ENCODE measurements around the gene S1PR4.
A peak's percentile ranks its signal among the peaks of the same experiment; 100 is the strongest.
"Not testable (repeated sequence)": the region's sequence is repeated elsewhere in the genome, so short reads cannot be mapped to it uniquely, and the experiment has no call there.

S1PR4 gene

DNA sequence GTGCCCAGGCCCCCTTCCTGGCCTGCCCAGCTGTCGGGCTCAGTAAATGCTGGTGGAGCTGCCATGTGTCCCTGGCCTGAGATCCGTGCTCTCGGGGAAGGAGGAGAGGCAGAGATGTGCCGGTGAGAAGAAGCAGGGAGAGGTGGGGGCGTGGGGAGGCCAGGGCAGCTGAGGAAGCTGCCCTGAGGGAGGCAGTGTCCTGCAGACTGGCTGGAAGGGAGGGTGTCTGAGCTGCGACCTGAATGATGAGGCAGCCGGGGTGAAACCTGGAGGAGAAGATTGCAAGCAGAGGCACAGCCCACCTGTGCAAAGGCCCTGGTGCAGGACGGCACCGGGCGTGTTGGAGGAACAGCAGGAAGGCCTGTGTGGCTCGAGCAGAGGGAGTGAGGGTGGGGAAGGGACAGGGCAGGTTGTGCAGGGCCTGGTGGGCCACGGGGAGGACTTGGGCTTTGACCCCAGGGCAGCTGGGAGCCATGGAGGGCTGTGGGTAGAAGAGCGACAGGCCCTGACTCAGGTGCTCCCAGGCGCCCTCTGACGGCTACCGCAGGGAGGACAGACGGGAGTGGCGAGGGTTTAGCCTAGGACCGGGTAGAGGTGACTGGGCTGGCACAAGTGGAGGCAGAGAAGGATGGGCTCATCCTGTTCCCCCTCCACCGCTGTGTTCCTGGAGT, 31.9 kb downstream of the S1PR4 start:
- Histone ChIP-seq H3K27ac (no peak overlapping the region), H3K9me3 (ENCODE audit: severe bottlenecking) (no peaks in the 10 kb centered on the region), H3K36me3 (peaks cover 24% of the 10 kb centered on the region), H3K27me3 (ENCODE audit: insufficient read depth, low read depth, severe bottlenecking) (no peaks in the 10 kb centered on the region), H3K4me3 (ENCODE audit: low read depth, low read length) (no peak overlapping the region)
- TF ChIP-seq, protein P1, sequence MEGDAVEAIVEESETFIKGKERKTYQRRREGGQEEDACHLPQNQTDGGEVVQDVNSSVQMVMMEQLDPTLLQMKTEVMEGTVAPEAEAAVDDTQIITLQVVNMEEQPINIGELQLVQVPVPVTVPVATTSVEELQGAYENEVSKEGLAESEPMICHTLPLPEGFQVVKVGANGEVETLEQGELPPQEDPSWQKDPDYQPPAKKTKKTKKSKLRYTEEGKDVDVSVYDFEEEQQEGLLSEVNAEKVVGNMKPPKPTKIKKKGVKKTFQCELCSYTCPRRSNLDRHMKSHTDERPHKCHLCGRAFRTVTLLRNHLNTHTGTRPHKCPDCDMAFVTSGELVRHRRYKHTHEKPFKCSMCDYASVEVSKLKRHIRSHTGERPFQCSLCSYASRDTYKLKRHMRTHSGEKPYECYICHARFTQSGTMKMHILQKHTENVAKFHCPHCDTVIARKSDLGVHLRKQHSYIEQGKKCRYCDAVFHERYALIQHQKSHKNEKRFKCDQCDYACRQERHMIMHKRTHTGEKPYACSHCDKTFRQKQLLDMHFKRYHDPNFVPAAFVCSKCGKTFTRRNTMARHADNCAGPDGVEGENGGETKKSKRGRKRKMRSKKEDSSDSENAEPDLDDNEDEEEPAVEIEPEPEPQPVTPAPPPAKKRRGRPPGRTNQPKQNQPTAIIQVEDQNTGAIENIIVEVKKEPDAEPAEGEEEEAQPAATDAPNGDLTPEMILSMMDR (IDR thresholded peaks at IDR 0.05; ENCODE audit: low read depth, low read length): peak; percentile 95
- peak; percentile 64 for DNase-seq

DNA sequence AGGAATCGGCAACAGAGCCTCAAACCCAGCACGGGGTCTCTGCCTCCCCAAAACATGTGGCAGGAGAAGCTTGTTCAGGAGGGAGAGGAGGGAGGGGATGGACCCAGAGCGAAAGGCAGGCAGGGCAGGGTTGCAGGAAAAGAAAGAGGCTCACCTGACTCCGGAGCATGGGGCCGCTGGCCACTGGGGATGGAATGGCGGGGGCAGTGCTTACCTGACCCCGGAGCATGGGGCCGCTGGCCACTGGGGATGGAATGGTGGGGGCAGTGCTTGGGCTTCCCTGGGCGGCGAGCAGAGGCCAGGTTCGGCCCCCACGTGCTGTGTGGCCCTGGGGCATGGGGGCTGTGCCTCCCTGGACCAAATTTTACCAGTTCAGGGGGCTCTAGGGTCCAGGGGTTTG, 32.6 kb downstream of the S1PR4 start:
- H3K36me3 ChIP-seq: peaks cover 22% of the 10 kb centered on the region
- DNase-seq: no peak
- H3K27ac ChIP-seq: no peak overlapping the region
- TF ChIP-seq, protein P1 (IDR thresholded peaks at IDR 0.05; ENCODE audit: low read depth, low read length): no peak
- no peak overlapping the region for H3K4me3 ChIP-seq (ENCODE audit: low read depth, low read length)
- H3K9me3 ChIP-seq (ENCODE audit: severe bottlenecking): no peaks in the 10 kb centered on the region
- H3K27me3 ChIP-seq (ENCODE audit: insufficient read depth, low read depth, severe bottlenecking): no peaks in the 10 kb centered on the region

DNA sequence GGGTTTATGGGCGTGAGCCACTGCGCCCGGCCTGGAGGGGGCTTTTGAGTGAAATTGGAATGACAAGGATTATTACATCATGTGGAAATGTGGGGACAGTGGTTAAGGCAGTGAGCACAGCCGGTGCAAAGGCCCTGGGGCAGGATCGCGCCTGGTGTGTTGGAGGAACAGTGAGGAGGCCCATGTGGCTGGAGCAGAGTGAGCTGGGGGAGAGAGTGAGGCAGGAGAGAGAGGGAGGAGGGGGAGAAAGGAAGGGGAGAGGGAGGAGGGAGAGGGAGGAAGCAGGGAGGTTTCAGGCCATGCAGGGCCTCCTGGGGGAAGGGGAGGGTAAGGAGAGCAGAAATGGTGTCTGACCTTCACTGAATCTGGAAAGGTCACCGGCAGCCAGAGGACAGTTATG, 34.6 kb downstream of the S1PR4 start:
- no peak overlapping the region for H3K27ac ChIP-seq
- TF ChIP-seq, protein P1 (IDR thresholded peaks at IDR 0.05; ENCODE audit: low read depth, low read length): no peak

DNA sequence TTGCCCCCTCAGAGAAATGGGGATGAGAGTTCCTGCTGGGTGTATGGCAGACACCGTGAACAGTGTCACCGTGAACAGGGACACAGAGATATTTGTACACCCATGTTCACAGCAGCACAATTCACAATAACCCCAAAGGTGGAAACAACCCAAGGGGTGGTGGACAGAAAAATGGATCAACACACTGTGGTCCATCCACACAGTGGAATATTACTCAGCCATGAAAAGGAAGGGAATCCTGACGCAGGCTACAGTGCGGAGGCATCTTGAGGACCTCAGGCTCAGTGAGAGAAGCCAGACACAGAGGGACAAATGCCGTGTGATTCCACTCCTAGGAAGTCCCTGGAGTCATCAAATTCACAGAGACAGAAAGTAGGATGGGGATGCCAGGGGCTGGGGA, 38.3 kb downstream of the S1PR4 start:
- no peaks in the 10 kb centered on the region for H3K9me3 ChIP-seq (ENCODE audit: severe bottlenecking)
- H3K27ac ChIP-seq: no peak overlapping the region
- H3K4me3 ChIP-seq (ENCODE audit: low read depth, low read length): no peak overlapping the region
- TF ChIP-seq, protein P1 (IDR thresholded peaks at IDR 0.05; ENCODE audit: low read depth, low read length): no peak
- no peaks in the 10 kb centered on the region for H3K36me3 ChIP-seq
- DNase-seq: no peak
- H3K27me3 ChIP-seq (ENCODE audit: insufficient read depth, low read depth, severe bottlenecking): no peaks in the 10 kb centered on the region

More for the DNA sequence above, 34.6 kb downstream of the S1PR4 start:
- Histone ChIP-seq H3K36me3 (peaks cover 3% of the 10 kb centered on the region; the same call in 1 of the 2 replicates), H3K4me3 (ENCODE audit: low read depth, low read length) (no peak overlapping the region), H3K9me3 (ENCODE audit: severe bottlenecking) (no peaks in the 10 kb centered on the region), H3K27me3 (ENCODE audit: insufficient read depth, low read depth, severe bottlenecking) (no peaks in the 10 kb centered on the region)
- DNase-seq: no peak

DNA sequence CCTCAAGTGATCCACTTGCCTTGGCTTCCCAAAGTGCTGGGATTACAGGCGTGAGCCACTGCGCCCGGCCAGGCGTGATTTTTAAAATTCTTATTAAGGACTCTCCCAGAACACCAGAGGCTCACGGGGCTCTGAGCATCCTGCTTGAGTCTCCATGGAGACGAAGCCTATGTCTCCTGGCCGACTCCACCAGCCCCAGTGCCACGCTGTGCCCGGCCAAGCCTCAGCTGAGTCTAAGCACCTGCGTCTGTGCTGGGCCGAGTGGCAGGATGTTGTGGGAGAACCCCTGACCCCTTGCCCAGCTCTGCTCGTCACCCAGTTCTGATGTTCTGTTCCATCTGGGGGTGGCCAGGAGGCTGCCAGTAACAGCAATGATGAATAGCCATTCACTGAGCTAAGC, 42.0 kb downstream of the S1PR4 start:
- TF ChIP-seq, protein P1 (IDR thresholded peaks at IDR 0.05; ENCODE audit: low read depth, low read length): no peak
- no peak for DNase-seq
- Histone ChIP-seq H3K27ac (no peak overlapping the region), H3K27me3 (ENCODE audit: insufficient read depth, low read depth, severe bottlenecking) (no peaks in the 10 kb centered on the region), H3K9me3 (ENCODE audit: severe bottlenecking) (no peaks in the 10 kb centered on the region), H3K36me3 (no peaks in the 10 kb centered on the region), H3K4me3 (ENCODE audit: low read depth, low read length) (no peak overlapping the region)

DNA sequence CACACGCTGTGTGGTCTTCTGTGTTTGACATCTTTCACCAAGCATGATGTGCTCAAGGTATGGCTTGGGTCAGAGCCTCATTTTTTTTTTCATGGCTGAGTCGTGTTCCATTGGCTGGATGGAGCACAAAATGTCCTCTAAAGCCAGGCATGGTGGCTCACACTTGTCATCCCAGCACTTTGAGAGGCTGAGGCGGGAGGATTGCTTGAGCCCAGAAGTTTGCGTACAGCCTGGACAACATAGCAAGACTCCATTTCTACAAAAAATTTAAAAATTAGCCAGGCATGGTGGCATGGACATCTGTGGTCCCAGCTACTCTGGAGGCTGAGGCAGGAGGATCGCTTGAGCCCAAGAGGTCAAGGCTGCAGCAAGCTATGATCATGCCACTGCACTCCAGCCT, 43.0 kb downstream of the S1PR4 start:
- not testable (repeated sequence) for H3K27me3 ChIP-seq (ENCODE audit: insufficient read depth, low read depth, severe bottlenecking); H3K36me3 ChIP-seq; DNase-seq; H3K9me3 ChIP-seq (ENCODE audit: severe bottlenecking); H3K27ac ChIP-seq; H3K4me3 ChIP-seq (ENCODE audit: low read depth, low read length)
